Mucosa of descending colon (tissue), 3 donors: ENCODE data around the gene C1R. TPM values are rescaled to one million over a fixed set of nuclear protein-coding genes. Genes with fewer than 3 reads are reported as not detected.
"Not testable (repeated sequence)": the region's sequence is repeated elsewhere in the genome, so short reads cannot be mapped to it uniquely, and the experiment has no call there.

Experiments
- ATAC-seq: fragments of 200-7000 bp; cut with Tn5 transposase; one replicate; pipeline ENCODE4 v1.9.1; 2020; ENCODE audit warnings: mild to moderate bottlenecking, moderate library complexity
- DNase-seq, 3 donors: peaks; one replicate each; pipeline ENCODE4 v3.0.0-alpha.2; 2020
- H3K36me3 ChIP-seq: fragments of 200-600 bp; one replicate; pipeline ENCODE4 v1.8.0; 2021; ENCODE audit warnings: low read depth, mild to moderate bottlenecking
- H3K4me1 ChIP-seq: fragments of 200-600 bp; one replicate; pipeline ENCODE4 v1.8.0; 2021; ENCODE audit warnings: low read depth, mild to moderate bottlenecking
- H3K4me3 ChIP-seq: fragments of 200-600 bp; one replicate; pipeline ENCODE4 v1.8.0; 2021; ENCODE audit warnings: mild to moderate bottlenecking
- H3K9me3 ChIP-seq: fragments of 200-600 bp; one replicate; pipeline ENCODE4 v1.8.0; 2021; ENCODE audit warnings: mild to moderate bottlenecking
- intact Hi-C, 2 donors: fragments of 100-400 bp; cut with DNase I in 1 of 2; cut with micrococcal nuclease in 1 of 2; formaldehyde crosslinking; loops; one replicate each; pipeline versions ENCODE4 v1.11.0 to v1.11.1; 2022; cut with DNase I, micrococcal nuclease
- total RNA-seq, 3 donors: library from RNA; stranded (reverse); fragmentation: NEBNext Ultra II Directional in 2 of 3; extraction: Animal tissue kit (Norgen Biotek cat#: 25700) in 2 of 3; gene quantifications; one replicate each; pipeline versions ENCODE4 v1.2.1 to v1.2.4, GENCODE V29; 2021 to 2023
- TF ChIP-seq, protein P1 (sequence below): fragments of 200-600 bp; IDR thresholded peaks from one replicate; pipeline ENCODE4 v1.8.0; 2022; ENCODE audit warnings: antibody characterized with exemption, mild to moderate bottlenecking
- donor health status: DM: no; HTN: no; CAD: no; lungs with moderate emphysema.
- donor health status: DM: no; HTN: no; CAD: no.
- donor health status: DM: no; HTN: yes; CAD: no.

The C1R gene
- total RNA-seq, 3 donors from 2014 or later, result 38.7 to 273 (median 222) TPM

DNA sequence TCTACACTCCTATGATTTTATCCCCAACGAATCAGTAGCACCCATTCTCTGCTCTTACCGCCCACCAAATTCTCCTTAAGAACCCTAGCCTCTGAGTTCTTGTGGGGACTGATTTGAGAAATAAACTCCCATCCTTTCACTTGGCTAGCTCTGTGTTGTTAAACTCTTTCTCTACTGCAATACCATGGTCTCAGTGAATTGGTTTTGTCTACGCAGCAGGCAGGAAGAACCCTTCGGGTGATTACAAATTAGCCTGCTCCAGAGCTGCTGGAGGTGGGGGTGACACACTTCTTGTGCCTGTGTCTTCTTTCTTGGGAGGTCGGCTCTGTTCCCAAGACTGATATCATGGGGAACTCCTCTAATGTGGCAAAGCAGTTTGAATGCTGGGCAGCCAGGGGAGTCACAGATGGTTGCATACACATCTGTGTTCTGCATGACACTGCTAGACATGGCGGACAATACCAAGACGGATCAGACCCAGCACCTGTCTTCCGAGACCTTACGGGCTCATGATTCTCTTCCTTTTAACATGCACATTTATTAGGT is 33.3 kb downstream of the C1R start:
- intact Hi-C loops, result no loop called here
- Histone ChIP-seq H3K4me1 (no peaks in the 10 kb centered on the region), H3K9me3 (no peaks in the 10 kb centered on the region), H3K4me3 (no peak overlapping the region), H3K36me3 (no peaks in the 10 kb centered on the region)
- no peak for DNase-seq
- no peak for ATAC-seq
- TF ChIP-seq, protein P1, sequence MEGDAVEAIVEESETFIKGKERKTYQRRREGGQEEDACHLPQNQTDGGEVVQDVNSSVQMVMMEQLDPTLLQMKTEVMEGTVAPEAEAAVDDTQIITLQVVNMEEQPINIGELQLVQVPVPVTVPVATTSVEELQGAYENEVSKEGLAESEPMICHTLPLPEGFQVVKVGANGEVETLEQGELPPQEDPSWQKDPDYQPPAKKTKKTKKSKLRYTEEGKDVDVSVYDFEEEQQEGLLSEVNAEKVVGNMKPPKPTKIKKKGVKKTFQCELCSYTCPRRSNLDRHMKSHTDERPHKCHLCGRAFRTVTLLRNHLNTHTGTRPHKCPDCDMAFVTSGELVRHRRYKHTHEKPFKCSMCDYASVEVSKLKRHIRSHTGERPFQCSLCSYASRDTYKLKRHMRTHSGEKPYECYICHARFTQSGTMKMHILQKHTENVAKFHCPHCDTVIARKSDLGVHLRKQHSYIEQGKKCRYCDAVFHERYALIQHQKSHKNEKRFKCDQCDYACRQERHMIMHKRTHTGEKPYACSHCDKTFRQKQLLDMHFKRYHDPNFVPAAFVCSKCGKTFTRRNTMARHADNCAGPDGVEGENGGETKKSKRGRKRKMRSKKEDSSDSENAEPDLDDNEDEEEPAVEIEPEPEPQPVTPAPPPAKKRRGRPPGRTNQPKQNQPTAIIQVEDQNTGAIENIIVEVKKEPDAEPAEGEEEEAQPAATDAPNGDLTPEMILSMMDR, result no peak

DNA sequence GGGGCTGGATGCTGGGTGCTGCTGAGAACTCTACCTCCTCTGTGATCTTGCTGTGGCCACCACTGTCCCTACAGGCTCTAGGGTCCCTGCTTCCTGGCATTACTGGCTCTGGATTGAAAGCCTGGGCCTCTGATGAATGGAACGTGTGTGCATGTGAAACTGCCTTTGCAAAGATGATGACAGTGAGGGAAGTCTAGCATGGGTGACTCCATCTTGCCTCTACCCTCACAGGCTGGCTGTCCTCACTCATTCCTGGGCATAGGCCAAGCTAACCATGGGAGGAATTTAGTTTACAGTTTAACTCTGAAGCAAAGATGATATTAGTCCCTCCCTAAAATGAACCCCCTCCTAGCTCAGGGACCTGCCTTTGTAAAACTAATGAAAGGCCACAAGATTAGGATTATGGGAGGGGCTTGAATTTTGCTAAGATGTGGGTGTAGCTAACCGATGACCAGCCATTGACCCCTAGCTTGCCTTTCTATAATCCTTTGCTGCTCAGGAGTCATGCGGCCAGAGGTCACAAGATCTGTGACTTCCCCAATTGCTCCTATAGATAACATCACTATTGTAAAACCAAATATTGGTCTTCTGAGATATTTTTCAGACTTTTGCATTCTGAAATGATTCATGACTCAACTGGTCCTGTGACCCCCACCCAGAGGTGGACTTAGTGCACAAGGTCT is 33.9 kb downstream of the C1R start:
- DNase-seq, result peak in 1 of 3 donors; percentile 53
- H3K4me1 ChIP-seq, result no peaks in the 10 kb centered on the region
- no peak for ATAC-seq
- intact Hi-C loops, result no loop called here
- TF ChIP-seq, protein P1, result no peak
- no peaks in the 10 kb centered on the region for H3K36me3 ChIP-seq
- H3K4me3 ChIP-seq, result no peak overlapping the region
- H3K9me3 ChIP-seq, result no peaks in the 10 kb centered on the region

DNA sequence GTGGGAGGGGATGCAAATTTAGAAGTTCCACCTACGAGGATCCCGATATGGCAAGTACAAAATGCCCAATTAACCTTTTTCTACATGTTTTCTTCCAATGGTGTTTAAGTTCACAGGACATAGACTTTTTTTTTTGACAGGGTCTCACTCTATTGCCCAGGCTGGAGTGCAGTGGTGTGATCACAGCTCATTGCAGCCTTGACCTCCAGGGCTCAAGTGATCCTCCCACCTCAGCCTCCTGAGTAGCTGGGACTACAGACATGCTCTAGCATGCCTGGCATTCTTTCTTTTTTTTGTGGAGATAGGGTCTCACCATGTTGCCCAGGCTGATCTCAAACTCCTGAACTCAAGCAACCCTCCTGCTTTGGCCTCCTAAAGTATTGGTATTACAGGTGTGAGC is 36.5 kb downstream of the C1R start:
- H3K9me3 ChIP-seq, H3K4me3 ChIP-seq, H3K4me1 ChIP-seq, intact Hi-C loops, H3K36me3 ChIP-seq, DNase-seq, ATAC-seq: not testable (repeated sequence)

DNA sequence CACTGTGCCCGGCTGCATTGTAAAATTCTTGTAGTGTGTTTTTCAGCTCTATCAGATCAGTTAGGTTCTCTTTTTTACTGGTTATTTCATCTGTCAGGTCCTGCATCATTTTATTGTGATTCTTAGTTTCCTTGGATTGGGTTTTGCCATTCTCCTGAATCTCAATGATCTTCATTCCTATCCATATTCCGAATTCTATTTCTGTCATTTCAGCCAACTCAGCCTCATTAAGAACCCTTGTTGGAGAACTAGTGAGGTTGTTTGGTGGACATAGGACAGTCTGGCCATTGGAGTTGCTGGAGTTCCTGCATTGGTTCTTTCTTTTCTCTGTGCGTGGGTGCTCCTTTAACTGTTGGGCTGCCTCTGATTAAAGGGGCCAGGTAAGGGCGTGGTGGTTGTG is 37.3 kb downstream of the C1R start:
- intact Hi-C loops, result no loop called here
- ATAC-seq, result no peak
- no peak for DNase-seq
- TF ChIP-seq, protein P1, result no peak
- Histone ChIP-seq H3K36me3 (no peaks in the 10 kb centered on the region), H3K9me3 (no peaks in the 10 kb centered on the region), H3K4me3 (no peak overlapping the region), H3K4me1 (no peaks in the 10 kb centered on the region)

DNA sequence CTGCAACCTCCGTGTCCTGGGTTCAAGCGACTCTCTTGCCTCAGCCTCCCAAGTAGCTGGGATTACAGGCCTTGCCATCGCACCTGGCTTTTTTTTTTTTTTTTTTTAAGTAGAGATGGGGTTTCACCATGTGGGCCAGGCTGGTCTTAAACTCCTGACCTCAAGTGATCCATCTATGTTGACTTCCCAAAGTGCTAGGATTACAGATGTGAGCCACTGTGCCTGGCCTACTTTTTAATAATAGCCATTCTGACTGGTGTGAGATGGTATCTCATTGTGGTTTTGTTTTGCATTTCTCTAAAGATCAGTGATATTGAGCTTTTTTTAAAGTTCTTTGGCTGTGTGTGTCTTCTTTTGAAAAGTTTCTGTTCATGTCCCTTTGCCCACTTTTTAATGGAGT is 42.3 kb downstream of the C1R start:
- DNase-seq, ATAC-seq, H3K4me1 ChIP-seq, intact Hi-C loops, H3K36me3 ChIP-seq, H3K9me3 ChIP-seq, H3K4me3 ChIP-seq: not testable (repeated sequence)

DNA sequence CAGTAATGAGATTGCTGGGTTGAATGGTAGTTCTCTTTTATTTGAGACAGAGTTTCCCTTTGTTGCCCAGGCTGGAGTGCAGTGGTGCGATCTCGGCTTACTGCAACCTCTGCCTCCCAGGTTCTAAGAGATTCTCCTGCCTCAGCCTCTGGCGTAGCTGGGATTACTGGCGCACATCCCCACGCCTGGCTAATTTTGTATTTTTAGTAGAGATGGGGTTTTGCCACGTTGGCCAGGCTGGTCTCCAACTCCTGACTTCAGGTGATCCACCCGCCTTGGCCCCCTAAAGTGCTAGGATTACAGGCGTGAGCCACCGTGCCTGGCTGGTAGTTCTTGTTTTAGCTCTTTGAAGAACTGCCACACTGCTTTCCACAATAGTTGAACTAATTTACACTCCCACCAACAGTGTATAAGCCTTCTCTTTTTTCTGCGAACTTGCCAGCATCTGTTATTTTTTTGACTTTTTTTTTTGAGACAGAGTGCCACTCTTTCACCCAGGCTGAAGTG is 42.7 kb downstream of the C1R start:
- intact Hi-C loops, H3K4me1 ChIP-seq, ATAC-seq, H3K36me3 ChIP-seq, DNase-seq, H3K4me3 ChIP-seq, H3K9me3 ChIP-seq: not testable (repeated sequence)

DNA sequence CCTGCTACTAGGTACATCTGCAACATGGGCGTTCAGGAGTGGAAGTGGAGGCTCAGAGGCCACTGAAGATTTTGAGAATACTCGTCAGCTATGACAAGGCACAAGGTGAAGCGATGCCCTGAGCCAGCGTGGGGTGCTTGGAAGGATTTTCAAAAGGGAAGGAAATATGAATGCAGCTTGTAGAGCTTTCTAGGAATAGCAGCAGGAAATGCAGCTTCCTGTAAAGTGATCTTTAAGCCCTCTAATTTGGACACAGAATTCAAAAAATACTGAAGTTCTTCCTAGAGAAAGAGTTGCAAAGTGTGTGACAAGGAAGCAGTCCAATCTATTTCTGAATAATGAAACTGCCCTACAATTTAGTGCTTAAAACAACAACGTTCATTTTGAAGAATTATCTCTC is 44.9 kb downstream of the C1R start:
- ATAC-seq (no peak), DNase-seq (no peak)
- Histone ChIP-seq H3K4me3 (no peak overlapping the region), H3K36me3 (no peaks in the 10 kb centered on the region), H3K4me1 (no peaks in the 10 kb centered on the region), H3K9me3 (no peaks in the 10 kb centered on the region)
- intact Hi-C loops, result no loop called here
- TF ChIP-seq, protein P1, result no peak
